ENCODE data around the gene ZNF385D.
"Not testable (repeated sequence)": the region's sequence is repeated elsewhere in the genome, so short reads cannot be mapped to it uniquely, and the experiment has no call there.

Gene ZNF385D

DNA sequence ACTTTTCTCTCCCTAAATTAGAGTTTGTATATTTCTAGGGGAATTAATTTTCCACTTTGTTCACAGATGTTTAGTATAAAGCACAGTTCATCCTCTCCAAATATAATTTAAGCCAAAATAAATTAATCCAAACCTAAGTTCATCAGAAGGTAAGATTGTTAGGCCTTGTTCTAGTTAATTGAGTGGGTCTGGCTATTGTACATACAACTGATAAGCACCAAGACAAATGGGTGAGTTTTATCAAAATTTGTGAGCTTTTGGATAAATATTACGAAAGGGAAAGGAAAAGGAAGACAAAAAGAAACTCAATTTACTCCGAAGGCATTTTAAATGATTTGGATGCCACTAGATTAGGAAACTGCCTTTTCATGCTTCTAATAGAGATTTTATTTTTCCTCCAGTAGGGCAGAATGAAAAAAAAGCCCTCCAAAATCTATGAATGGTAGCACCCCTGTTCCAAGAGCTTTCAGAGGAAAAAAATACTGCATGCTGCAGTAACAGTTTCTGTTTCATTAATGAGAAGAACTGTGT, 304.0 kb downstream of the ZNF385D start:
- no peak for DNase-seq (ENCODE audit: low read depth)

DNA sequence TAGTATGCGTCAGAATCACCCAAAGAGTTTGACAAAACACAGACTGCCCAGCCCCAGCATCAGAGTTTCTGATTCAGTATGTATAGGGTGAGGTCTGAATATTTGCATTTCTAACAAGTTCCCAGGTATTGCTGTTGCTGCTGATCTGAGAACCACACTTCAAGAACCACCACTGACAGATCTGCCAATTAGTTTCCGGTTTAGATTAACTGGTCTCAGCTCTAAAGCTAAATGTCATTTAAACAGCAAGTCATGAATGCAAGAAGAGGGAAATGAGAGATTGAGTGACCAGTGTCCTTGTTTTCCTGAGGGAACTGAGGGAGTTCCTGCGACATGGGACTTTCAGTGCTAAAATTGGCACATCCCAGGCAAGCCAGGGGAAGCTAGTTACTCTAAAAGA, 305.0 kb downstream of the ZNF385D start:
- DNase-seq (ENCODE audit: low read depth), result no peak

- DNase-seq (ENCODE audit: low read depth), result no peak
Observed at GRCh38 chr3:21441821-21442220, 309.2 kb downstream of the ZNF385D start.

- no peak for DNase-seq (ENCODE audit: low read depth)
Observed at GRCh38 chr3:21436835-21437234, 314.2 kb downstream of the ZNF385D start.

DNA sequence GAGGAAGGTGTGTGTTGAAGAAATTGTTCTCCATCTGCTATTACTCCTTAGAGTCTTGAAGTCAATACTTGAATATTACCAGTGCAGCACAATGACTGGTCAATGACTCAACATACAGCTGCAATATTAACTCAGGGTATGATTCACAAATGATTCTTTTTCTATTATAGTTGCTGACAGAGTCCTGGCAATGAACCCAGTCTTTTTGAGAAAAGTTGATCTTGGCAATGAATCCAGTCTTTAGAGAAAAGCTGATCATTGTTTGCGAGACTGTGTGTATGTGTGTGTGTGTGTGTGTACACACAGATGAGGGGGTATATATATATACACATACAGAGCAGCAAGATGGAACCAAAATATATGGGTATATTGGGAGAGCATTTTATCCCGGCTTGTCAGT, 315.1 kb downstream of the ZNF385D start:
- no peak for DNase-seq (ENCODE audit: low read depth)

DNA sequence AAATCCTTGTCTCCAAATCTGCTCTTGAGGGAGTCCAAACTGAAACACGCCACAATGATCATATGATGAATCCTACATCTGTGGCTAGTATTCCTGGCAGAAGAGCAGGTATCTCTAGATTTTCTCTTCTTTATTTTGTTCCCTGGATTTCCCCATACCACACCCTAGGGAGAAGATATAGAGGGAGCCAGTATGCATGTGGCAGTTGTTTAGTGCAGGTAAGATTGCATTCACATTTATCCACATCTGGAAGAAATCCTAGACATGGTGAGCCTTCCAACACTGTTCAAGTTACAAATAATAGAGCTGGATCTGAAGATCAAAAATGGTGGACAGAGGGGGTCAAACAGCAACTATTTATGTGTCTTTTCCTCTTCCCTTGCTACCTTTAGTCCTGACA, 316.7 kb downstream of the ZNF385D start:
- no peak for DNase-seq (ENCODE audit: low read depth)

GRCh38 chr3:21433751-21434150, 317.3 kb downstream of the ZNF385D start:
- DNase-seq (ENCODE audit: low read depth), result no peak

- DNase-seq (ENCODE audit: low read depth), result no peak
Observed at GRCh38 chr3:21426920-21427319, 324.1 kb downstream of the ZNF385D start.

- no peak for DNase-seq (ENCODE audit: low read depth)
Observed at GRCh38 chr3:21425715-21426114, 325.3 kb downstream of the ZNF385D start.

GRCh38 chr3:21421096-21421495, 329.9 kb downstream of the ZNF385D start:
- DNase-seq (ENCODE audit: low read depth), result no peak

GRCh38 chr3:21417991-21418390, 333.0 kb downstream of the ZNF385D start:
- DNase-seq (ENCODE audit: low read depth), result no peak

DNA sequence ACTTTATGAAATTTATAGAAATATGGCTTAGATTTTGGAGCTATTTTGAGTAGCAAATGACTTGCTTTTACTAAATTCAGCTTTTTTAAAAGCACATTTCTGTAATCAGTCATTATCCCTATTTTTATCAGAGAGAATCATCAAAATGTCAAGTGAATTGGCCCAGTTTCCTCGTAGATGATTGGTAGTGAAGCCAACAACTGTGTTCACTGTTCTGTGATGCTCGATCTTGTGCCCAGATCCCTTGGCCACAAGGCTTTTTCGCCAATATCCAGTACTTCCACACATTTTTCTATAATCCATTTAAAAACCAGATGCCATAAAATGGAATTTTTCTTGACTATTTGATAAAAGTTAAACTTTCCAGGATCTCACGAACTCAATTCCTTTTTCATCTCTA, 336.5 kb downstream of the ZNF385D start:
- DNase-seq (ENCODE audit: low read depth), result no peak

GRCh38 chr3:21411058-21411457, 340.0 kb downstream of the ZNF385D start:
- no peak for DNase-seq (ENCODE audit: low read depth)

- no peak for DNase-seq (ENCODE audit: low read depth)
Observed at GRCh38 chr3:21409401-21409800, 341.6 kb downstream of the ZNF385D start.

- no peak for DNase-seq (ENCODE audit: low read depth)
Observed at GRCh38 chr3:21407743-21408142, 343.3 kb downstream of the ZNF385D start.

DNA sequence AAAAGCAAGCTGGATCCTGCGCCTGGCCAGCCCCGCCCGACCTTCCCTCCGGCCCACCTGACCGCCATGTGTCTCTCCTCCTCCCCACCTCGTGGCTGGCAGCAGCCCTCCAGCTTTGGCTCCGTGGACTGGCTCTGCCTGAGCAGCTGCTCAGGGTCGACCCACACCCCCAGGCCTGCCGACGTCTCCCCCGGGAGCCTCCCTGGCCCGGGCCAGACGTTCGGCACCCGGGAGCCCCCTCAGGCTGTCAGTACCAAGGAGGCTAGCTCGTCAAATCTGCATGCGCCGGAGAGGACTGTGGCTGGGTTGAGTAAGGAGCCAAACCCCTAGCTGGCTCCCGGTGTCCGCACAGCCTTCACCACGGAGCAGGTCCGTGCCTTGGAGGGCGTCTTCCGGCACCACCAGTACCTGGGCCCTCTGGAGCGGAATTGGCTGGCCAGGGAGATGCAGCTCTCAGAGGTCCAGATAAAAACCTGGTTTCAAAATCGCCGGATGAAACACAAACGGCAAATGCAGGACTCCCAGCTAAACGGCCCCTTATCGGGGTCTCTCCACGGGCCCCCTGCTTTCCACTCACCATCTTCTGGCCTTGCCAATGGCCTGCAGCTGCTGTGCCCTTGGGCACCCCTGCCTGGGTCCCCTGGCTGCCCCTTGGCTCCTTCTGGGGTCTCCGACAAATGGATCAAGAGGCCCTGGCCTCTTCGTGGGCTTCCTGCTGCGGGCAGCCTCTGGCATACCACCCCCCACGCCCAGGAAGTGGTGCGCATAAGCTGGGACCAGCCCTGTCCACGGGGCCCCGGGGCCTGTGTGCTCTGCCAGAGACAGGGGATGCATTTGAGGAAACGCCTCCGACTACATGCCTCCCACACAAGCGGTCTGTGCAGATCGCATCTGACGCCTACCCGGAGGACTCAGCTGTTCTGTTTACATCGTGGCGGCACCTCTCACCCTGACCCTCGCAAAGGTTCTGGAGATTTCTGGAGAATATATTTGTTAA, 345.0 kb downstream of the ZNF385D start:
- no peak for DNase-seq (ENCODE audit: low read depth)

DNA sequence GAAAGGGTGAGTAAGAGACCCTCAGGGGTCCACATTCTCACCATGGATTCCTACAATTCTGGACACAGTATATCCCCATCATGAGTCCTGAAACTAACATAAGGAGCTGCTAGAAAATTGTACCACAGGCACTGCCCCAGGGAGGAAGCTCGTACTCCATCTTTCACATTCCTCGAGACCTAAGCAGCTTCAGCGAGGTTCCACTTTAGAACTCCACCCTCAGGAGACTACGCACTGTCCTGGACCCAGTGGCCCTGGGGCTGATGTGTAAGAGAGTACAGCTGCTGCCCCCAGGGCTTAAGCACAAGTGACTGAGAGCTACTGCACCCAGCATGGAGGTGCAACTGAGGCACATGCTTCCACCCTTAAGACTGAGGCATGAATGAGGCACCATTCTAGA, 352.5 kb downstream of the ZNF385D start:
- DNase-seq (ENCODE audit: low read depth), result no peak

DNA sequence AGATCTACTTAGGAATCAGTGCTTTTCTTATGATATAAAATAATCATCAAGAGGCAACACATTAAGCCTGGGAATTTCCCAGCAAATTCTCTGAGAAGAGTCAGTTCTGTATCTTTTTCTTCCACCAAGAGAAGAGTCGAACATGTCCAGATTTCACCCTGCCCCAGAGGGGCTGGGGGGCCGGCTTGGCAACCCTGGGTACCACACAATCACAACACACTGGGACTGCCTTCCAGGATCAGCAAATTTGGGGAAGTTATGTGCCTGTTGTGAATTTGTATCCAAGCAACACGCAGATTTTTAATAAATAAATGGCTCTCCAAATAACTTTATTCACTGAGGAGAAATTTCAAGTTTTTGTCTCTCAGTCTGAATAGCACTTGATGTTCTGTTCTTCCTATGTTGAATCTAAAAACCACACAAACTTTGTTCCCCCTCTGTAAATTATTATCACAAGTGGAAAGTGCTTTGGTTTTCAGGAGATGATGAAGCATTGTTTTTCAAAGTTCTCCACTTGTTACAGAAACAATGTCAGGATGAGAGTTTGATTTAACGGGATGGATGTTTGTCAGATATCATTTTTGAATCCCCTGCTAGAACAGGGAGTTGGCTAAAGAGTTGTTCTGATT, 357.2 kb downstream of the ZNF385D start:
- no peak for DNase-seq (ENCODE audit: low read depth)

GRCh38 chr3:21392526-21392925, 358.5 kb downstream of the ZNF385D start:
- DNase-seq (ENCODE audit: low read depth), result no peak

DNA sequence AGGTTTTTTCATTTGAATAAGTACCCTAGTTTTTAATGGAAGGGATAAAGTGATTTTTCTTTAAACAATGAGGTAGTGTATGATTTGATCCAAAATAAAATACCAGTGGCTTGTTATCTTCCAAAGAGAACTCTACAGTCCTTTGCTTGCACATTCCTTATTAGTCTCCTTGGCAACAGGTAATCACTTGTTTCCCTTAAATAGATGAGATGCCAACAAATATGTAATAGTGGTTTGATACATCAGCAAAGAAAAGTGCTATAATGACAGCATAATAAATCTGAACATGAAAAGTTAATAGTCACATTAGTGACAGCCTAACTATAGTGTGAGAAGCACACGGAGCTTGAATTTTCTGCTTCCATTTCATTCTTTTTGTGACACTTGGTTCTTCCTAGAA, 360.2 kb downstream of the ZNF385D start:
- no peak for DNase-seq (ENCODE audit: low read depth)

DNA sequence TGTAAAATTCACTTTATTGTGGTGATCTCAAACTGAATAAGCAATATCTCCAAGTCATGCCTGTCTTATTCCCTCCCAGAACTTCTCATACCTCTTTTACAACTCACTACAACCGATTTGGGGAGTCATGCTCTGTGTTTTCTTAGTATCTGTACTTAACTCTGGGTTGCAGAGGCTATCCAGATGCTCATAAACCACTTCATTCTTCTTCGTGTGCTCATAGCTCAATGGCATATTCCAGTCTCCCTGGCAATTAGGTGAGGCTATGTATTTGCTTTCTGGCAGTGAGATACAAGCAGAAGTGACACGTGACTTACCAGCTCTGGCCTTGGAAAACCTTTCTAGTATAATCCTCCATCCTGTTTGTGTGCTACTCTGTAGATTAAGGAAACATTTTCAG, 360.9 kb downstream of the ZNF385D start:
- no peak for DNase-seq (ENCODE audit: low read depth)

GRCh38 chr3:21387142-21387826, 363.7 kb downstream of the ZNF385D start:
- DNase-seq (ENCODE audit: low read depth), result not testable (repeated sequence)

DNA sequence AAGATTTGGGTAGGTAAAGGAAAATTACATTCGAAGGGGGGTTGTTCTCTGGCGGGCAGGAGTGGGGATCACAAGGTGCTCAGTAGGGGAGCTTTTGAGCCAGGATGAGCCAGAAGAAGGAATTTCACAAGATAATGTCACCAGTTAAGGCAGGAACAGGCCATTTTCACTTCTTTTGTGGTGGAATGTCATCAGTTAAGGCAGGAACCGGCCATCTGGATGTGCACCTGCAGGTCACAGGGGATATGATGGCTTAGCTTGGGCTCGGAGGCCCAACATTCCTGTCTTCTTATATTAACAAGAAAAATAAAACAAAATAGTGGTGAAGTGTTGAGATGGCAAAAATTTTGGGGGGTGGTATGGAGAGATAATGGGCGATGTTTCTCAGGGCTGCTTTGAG, 373.0 kb downstream of the ZNF385D start:
- not testable (repeated sequence) for DNase-seq (ENCODE audit: low read depth)

Data from stimulated activated CD8-positive, alpha-beta memory T cell treated with anti-CD3 and anti-CD28 coated beads, Interleukin-7, amount 100 ng/mL, for 24 hours (primary cell).